HG03196 (cell line): ENCODE measurements around the gene GSTT4.
"Not testable (repeated sequence)": the region's sequence is repeated elsewhere in the genome, so short reads cannot be mapped to it uniquely, and the experiment has no call there.

ENCODE experiments used
- ATAC-seq: cut with Tn5 transposase; IDR thresholded peaks from one replicate; pipeline ENCODE4 v1.9.1; 2021; ENCODE audit not compliant: unreplicated experiment

GSTT4 gene

GRCh38 chr22:24025475-24025874, 20.2 kb upstream of the GSTT4 start:
- ATAC-seq = no peak

GRCh38 chr22:24024354-24024753, 19.1 kb upstream of the GSTT4 start:
- ATAC-seq = no peak

- ATAC-seq = no peak
Measured at GRCh38 chr22:24023204-24023789, 18.0 kb upstream of the GSTT4 start.

GRCh38 chr22:24021304-24021703, 16.1 kb upstream of the GSTT4 start:
- no peak for ATAC-seq

GRCh38 chr22:24016156-24016555, 10.9 kb upstream of the GSTT4 start:
- no peak for ATAC-seq

- ATAC-seq = no peak
Measured at GRCh38 chr22:24011735-24012068, 6.4 kb upstream of the GSTT4 start.

- ATAC-seq = no peak
Measured at GRCh38 chr22:24010018-24010391, 4.8 kb upstream of the GSTT4 start.

GRCh38 chr22:24009227-24010017, 4.2 kb upstream of the GSTT4 start:
- ATAC-seq = no peak

GRCh38 chr22:24008381-24009226, 3.4 kb upstream of the GSTT4 start:
- no peak for ATAC-seq

GRCh38 chr22:24008022-24008283, 2.7 kb upstream of the GSTT4 start:
- no peak for ATAC-seq

GRCh38 chr22:24007253-24008021, 2.2 kb upstream of the GSTT4 start:
- ATAC-seq = no peak

GRCh38 chr22:24006914-24007214, 1.6 kb upstream of the GSTT4 start:
- no peak for ATAC-seq

- no peak for ATAC-seq
Measured at GRCh38 chr22:24006207-24006913, 1.1 kb upstream of the GSTT4 start.

- no peak for ATAC-seq
Measured at GRCh38 chr22:24003887-24004286, 1.4 kb downstream of the GSTT4 start.

- ATAC-seq = no peak
Measured at GRCh38 chr22:24002851-24003250, 2.4 kb downstream of the GSTT4 start.

GRCh38 chr22:24002272-24002671, 3.0 kb downstream of the GSTT4 start:
- no peak for ATAC-seq

- ATAC-seq = no peak
Measured at GRCh38 chr22:24001314-24001713, 3.9 kb downstream of the GSTT4 start.

- not testable (repeated sequence) for ATAC-seq
Measured at GRCh38 chr22:23999779-24000178, 5.5 kb downstream of the GSTT4 start.

- no peak for ATAC-seq
Measured at GRCh38 chr22:23997092-23997491, 8.2 kb downstream of the GSTT4 start.

GRCh38 chr22:23993581-23994177, 11.6 kb downstream of the GSTT4 start:
- not testable (repeated sequence) for ATAC-seq

GRCh38 chr22:23993080-23993479, 12.2 kb downstream of the GSTT4 start:
- not testable (repeated sequence) for ATAC-seq
